AG09309 (cell line): ENCODE results near the gene IL3.

Experiments used
- DNase-seq: peaks from one replicate; pipeline ENCODE4 v3.0.0-alpha.2; 2010; ENCODE audit warnings: low read depth
- H3K4me3 ChIP-seq: 2 replicates; pipeline ENCODE4 v1.5.1; 2011; ENCODE audit warnings: mild to moderate bottlenecking, low read depth, low read length, moderate library complexity; ENCODE audit not compliant: control insufficient read depth
- TF ChIP-seq, protein P1 (sequence below): IDR thresholded peaks from 2 replicates; pipeline ENCODE4 v1.5.1; 2011; ENCODE audit warnings: mild to moderate bottlenecking, low read depth, low read length, inconsistent platforms; ENCODE audit not compliant: insufficient read depth, control insufficient read depth; ENCODE audit errors: missing control alignments

IL3 gene

DNA sequence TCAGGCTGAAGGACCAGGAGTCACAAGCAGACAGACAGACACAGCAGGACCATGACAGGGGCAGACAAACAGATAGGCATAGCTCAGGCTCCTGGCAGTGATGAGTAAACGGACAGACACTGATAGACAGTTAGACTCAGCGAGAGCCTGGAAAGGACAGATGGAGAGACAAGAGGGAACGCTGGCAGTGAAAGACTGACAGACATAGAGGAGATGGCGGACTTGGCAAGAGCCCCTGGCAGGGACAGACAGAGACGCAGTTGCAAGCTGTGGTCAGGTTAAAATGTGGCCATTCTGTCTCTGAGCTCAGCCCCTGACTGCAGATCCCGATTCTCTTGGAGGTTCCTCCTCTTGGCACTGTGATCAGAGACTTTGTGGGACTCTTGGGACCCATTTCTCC, 26.7 kb downstream of the IL3 start:
- H3K4me3 ChIP-seq: no peak overlapping the region
- no peak for DNase-seq
- TF ChIP-seq, protein P1, sequence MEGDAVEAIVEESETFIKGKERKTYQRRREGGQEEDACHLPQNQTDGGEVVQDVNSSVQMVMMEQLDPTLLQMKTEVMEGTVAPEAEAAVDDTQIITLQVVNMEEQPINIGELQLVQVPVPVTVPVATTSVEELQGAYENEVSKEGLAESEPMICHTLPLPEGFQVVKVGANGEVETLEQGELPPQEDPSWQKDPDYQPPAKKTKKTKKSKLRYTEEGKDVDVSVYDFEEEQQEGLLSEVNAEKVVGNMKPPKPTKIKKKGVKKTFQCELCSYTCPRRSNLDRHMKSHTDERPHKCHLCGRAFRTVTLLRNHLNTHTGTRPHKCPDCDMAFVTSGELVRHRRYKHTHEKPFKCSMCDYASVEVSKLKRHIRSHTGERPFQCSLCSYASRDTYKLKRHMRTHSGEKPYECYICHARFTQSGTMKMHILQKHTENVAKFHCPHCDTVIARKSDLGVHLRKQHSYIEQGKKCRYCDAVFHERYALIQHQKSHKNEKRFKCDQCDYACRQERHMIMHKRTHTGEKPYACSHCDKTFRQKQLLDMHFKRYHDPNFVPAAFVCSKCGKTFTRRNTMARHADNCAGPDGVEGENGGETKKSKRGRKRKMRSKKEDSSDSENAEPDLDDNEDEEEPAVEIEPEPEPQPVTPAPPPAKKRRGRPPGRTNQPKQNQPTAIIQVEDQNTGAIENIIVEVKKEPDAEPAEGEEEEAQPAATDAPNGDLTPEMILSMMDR: no peak

DNA sequence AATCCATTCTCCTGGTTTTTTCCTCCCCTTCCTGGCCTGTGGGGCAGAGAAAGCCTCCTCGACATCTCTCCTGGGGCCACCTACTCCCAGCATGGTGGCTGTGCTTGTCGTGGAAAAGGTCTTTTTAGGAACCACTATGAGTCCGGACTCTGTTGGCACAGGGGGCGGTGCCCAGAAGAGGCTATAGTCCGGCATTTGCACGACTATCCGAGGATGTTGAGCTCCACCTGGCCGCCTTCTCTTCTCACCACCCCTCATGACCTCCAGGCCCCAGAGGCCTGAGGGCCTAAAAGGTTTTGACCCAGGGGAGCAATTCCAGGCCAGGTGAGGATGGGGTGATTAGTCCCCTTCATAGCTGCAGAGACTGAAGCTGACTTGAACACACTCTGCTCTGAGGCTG, 27.2 kb downstream of the IL3 start:
- H3K4me3 ChIP-seq: no peak overlapping the region
- TF ChIP-seq, protein P1: no peak
- no peak for DNase-seq

DNA sequence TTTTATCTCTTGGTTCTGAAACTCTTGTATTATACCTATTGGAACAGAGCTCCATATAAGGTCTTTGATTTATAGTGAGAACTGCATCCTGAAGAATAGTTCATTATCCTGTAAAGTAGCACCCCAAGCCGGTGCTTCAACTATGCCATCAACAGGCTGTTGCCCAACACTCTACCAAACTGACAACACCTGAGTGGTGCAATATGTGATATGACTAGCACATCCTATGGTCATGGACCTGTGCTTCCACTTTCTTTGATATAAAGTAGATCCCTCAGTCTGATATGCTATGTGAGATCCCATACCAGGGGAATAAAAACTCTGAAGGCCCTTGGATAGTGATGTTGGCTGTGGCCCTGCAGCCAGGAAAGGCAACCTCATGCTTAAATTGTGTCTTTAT, 28.9 kb downstream of the IL3 start:
- H3K4me3 ChIP-seq: no peak overlapping the region
- no peak for DNase-seq
- TF ChIP-seq, protein P1: no peak

- TF ChIP-seq, protein P1: no peak
- H3K4me3 ChIP-seq: no peak overlapping the region
- DNase-seq: peak; percentile 56
Measured at GRCh38 chr5:132090107-132090506, 29.7 kb downstream of the IL3 start.

DNA sequence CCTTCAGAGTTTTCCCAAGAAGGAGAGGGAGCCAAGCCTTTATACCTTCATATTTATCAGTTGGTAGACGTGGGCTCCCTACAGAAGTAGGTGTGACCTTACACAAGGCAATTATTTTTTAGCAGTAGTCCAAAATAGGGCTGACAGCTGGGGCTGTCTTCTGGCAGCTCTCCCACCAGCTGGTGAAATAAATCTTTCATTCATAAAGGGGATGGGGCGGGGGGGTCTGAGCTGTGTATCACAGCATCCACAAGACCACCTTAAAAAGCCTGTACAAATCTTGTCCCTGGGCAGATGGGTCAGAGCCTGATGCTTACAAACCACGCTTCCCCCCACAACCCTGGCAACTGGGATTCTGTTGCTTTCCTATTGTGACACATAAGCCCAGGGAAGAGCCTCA, 32.8 kb downstream of the IL3 start:
- no peak for DNase-seq
- no peak overlapping the region for H3K4me3 ChIP-seq
- TF ChIP-seq, protein P1: no peak

- peak; percentile 79 for DNase-seq
- TF ChIP-seq, protein P1: no peak
- H3K4me3 ChIP-seq: no peak overlapping the region
Measured at GRCh38 chr5:132094393-132095076, 34.1 kb downstream of the IL3 start.

- H3K4me3 ChIP-seq: no peak overlapping the region
- DNase-seq: no peak
- TF ChIP-seq, protein P1: no peak
Measured at GRCh38 chr5:132095077-132095410, 34.6 kb downstream of the IL3 start.
